NCI-H2227 (cell line): ENCODE data around the gene RASGRF2.
A peak's percentile ranks its signal among the peaks of the same experiment; 100 is the strongest.

Source experiments
- DNase-seq: peaks from one replicate; lab custom pipeline; 2025; ENCODE audit not compliant: unreplicated experiment; lab: John Stamatoyannopoulos, UW

Gene RASGRF2

DNA sequence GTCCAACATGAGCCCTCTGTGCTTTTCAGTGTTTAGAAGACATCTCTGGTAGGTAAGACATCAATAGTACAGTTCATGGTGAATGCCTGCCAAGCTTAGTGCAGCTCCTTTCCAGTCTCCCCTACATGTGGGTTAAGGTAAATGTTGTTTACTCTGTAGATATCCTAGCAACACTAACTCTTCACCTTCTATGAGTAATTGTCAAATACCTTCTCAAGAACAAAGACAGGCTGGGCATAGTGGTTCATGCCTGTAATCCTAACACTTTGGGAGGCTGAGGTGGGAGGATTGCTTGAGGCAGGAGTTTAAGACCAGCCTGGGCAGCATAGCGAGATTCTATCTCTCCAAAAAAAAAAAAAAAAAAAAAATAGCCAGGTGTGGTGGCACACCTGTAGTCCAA is 18.7 kb upstream of the RASGRF2 start:
- DNase-seq: no peak

GRCh38 chr5:80951366-80951765 is 8.8 kb upstream of the RASGRF2 start:
- DNase-seq: no peak

DNA sequence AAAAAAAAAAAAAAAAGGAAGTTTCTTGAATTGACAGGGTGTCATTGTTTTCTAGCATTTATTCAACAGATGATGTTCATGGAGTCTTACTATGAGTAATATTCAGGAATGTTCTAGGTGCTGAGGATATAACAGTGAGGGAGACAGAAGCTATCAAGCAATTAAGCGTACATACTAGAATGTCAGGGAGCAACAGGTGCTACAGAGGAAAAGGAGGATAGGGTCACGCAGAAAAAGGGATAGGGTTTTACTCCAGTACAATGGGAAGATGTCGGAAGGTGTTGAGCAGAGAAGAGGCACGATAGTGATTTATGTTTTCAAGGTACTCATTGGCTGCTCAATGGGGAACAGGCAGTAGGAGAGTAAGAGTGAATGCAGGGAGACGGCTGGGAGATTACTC is 6.6 kb upstream of the RASGRF2 start:
- no peak for DNase-seq

DNA sequence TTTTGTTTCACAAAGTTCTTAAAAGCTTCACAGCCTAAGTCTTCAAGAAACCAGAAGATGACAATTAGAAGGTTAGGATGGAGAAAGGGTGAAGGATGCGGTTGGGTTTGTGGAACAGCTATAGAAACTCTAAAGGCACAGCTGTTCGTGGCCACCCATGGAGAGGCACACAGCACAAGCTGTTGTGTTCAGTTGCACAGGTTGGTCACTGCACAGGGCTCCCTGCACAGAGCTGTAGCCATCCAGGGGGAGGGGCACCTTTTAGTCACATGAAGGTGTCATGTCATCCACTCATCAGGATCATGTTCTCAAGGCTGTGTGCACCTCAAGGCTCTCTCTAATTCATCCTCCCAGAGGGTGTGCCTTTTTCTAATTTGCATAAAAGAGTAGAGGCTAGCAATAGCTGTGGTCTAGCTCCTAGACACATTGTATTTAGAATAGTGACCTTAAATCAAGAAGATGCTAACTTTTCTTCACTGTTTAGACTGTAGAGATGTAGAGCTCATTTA is 5.0 kb upstream of the RASGRF2 start:
- no peak for DNase-seq

- no peak for DNase-seq
Measured at GRCh38 chr5:80956272-80956671, 3.9 kb upstream of the RASGRF2 start.

DNA sequence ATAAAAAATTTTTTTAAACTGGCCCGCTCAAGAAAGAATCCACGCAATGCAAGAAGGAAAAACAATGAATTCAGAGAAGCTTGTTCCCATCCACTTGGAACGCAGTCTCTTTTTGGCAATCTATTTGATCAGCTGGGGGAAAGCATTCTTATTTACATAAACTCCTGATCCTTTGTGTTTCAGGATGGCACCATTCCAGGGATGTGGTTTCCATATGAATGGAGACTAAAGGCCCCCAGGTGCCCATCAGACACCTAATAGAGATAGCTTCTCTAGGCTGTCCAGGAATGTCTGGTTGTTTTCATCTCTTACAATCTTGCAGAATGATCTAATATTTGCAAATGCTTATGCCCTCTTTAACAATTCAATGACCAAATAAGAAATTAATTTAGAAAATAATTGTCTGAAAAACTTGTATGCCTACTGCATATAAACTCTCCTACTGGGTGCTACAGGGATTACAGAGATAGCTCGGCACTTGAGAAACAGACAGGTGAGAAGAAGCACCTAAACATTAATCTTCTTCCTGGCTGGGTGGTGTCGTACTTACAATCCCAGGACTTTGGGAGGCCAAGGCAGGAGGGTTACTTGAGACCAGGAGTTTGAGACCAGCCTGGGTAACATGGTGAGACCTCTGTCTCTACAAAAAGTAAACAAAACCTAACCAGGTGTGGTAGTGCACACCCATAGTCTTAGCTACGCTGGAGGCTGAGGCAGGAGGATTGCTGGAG is 3.0 kb upstream of the RASGRF2 start:
- DNase-seq: no peak

DNA sequence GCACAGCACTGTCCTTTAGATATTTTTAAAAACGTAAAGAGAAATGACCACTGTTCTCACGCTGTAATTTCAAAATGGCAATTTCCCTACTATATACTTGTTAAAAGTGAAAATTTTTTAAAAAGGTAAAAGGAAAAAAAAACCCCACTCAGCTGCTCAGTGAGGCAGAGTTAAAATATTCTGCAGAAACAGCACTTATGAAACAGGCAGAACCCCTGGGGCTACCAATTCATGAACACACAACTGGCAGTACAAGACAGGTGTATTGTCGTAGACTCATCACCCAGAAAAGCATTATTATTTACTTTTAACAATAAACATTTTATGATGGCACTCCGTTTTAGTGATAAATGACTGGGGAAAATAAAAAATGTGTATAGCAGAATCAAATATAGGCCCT is 1.5 kb upstream of the RASGRF2 start:
- DNase-seq: no peak

- DNase-seq: no peak
Measured at GRCh38 chr5:80959138-80959537, 1.0 kb upstream of the RASGRF2 start.

DNA sequence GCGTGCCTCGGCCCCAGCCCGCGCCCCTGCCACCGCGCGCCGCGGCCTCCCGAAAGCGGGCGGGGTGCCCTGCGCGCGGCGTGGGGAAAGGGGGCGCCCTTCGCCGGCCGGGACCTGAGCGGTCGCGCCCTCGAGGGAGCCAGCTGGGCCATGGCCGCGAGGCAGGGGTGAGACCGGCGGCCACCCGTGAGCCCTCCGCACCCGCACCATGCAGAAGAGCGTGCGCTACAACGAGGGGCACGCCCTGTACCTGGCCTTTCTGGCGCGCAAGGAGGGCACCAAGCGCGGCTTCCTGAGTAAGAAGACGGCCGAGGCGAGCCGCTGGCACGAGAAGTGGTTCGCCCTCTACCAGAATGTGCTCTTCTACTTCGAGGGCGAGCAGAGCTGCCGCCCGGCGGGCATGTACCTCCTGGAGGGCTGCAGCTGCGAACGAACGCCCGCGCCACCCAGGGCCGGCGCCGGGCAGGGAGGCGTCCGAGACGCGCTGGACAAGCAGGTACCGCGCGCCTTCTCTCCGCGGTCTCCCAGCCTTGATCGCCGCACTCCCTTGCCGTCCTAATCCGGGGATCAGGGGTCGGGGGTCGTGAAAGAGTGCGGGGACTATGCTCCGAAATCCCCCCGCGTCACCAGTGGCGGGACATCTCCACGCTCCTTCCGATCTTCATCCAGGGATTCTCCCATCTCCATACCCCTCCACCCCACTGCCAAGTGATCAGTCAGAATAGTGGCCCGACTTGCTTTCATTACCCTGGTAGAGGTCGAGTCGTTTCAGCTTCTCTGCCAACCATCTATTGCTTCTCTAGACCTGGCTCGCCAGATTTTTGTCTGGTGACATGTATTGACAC is 590 bp downstream of the RASGRF2 start:
- DNase-seq: peak; percentile 27

GRCh38 chr5:80961376-80962281 is 1.5 kb downstream of the RASGRF2 start:
- DNase-seq: no peak

DNA sequence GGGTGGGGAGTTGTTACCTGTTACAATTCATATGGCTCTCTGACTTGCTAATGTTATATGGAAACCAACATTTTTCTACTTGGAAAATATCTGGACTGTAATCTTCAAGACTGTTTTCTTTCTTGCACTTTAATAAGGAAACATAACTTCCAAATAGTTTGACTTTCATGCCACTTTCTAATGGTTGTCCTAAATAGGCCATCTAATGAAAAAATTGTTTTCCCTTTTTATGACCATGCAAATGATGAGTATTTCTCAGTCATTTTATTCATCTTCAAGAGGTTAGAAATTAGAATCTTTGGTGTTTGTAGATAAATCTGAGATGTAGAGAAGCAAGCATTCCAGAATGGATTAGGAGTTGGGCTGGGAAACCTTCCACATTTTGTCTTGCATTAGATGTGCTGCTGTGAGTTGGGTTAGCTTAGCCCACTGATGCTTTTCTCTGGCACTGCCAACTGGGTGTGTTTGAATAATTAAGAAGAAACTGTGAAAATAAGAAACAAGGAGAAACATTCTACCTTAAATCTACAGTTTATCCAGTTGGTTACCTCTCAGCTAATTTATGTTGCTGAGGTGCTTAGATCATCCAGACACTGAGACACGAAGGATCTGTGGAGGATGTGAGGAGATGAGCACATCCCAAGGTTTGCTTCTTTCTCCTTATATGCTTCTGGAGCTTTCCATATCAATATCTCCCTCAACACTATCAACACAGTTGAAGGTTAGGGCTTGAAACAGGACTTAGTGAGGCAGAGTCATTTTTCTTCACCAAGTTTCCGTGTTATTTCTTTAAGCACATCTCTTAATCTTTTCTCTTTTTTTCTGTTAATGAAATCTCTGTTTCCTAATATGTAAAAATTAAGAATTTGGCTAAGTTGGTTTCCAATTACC is 2.7 kb downstream of the RASGRF2 start:
- DNase-seq: no peak

DNA sequence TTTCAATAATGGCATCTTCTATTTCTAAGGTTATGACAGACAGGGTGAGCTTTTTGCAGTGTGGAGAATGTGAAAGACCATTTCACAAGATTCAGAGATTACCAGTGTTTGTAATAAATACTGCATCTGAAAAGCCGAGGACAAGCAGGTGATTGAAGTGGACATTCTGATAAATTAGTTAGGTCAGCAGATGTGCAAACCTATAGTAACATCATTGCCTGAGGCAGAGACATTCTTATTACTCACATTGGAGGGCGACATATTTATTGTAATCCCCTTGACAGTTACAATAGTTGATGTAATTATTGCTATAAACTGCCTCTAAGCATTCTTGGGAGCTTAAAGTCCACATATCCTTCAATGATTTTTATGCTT is 3.3 kb downstream of the RASGRF2 start:
- DNase-seq: no peak

- no peak for DNase-seq
Measured at GRCh38 chr5:80963966-80964481, 3.9 kb downstream of the RASGRF2 start.

GRCh38 chr5:80964491-80964890 is 4.3 kb downstream of the RASGRF2 start:
- no peak for DNase-seq

DNA sequence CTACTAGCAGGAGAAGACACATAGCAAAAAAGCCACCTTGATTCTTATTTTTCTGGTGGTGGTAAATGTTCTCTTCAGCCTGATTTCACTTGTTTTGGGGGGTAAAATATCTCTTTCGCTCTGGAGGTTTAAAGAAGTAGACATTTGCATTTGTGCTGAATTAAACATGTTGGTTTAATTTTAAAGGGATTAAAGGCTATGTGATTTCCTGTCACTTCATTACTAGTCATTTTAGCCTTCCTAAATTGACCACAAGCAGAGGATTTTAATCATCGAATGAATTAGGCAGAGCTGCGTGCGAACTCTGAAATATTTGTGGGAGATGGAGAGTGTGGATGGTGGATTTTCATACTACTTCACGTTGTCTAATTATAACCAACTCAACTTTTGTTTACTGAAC is 4.8 kb downstream of the RASGRF2 start:
- no peak for DNase-seq

- DNase-seq: no peak
Measured at GRCh38 chr5:80967500-80968181, 7.5 kb downstream of the RASGRF2 start.

- no peak for DNase-seq
Measured at GRCh38 chr5:80973027-80973426, 12.9 kb downstream of the RASGRF2 start.

GRCh38 chr5:80975065-80975464 is 14.9 kb downstream of the RASGRF2 start:
- no peak for DNase-seq

GRCh38 chr5:80976985-80977384 is 16.8 kb downstream of the RASGRF2 start:
- no peak for DNase-seq
